GM18505 (cell line): Measurements from ENCODE around the gene BCL2L11.

Source experiments
- ATAC-seq: cut with Tn5 transposase; IDR thresholded peaks from one replicate; pipeline ENCODE4 v1.9.1; 2021; ENCODE audit not compliant: unreplicated experiment
- POLR2A ChIP-seq: IDR thresholded peaks from 4 replicates; pipeline ENCODE4 v1.6.1; 2011; ENCODE audit warnings: borderline replicate concordance; ENCODE audit not compliant: insufficient read depth, insufficient read length; ENCODE audit errors: extremely low read depth

The BCL2L11 gene

GRCh38 chr2:111205774-111206173 lies 85.1 kb downstream of the BCL2L11 start:
- TF ChIP-seq POLR2A, result no peak
- ATAC-seq, result no peak

DNA sequence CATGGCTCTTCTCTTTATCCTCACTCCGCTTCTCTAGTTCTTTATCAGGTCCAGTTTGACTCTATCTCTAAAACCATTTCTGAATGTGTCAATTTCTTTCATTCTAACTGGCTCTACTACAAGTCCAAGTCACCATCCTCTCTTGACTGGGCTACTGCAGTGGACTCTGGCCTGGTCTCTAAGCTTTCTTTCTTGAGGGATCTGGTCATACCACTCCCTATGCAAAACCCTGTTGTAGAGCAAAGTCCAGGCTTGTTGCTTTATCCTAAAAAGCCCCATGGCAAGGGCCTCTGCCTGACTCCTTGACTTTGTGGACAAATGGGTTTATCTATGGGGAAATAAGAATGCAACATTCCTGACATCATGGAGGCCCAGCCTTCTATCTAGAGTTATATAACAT lies 87.1 kb downstream of the BCL2L11 start:
- ATAC-seq, result no peak
- no peak for TF ChIP-seq POLR2A

- no peak for TF ChIP-seq POLR2A
- ATAC-seq, result peak; percentile 12
Measured at GRCh38 chr2:111208639-111209038, 87.9 kb downstream of the BCL2L11 start.

DNA sequence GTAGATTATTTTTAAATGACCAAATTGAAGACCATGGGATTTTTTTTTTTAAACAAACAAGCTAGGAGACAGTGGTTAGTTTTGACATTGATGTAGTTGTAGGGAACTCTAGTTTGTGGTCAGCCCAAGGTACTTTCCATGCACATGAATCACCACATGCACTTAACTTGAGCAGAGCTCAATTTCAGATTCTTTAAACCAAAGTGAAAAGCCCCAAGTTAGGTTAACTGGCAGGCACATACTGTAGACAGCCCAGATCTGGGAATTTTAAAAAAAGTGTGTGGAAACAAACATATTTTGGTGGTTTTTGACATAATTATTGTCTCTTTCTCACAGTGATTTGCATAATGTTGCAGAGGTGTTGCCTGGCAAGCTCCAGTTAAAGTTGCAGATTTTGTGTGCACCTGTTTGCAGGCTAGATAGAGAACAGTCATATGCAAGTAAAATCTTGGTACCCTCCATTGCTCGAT lies 88.4 kb downstream of the BCL2L11 start:
- no peak for TF ChIP-seq POLR2A
- peak; percentile 97 for ATAC-seq

GRCh38 chr2:111210036-111210435 lies 89.3 kb downstream of the BCL2L11 start:
- TF ChIP-seq POLR2A, result no peak
- ATAC-seq, result no peak

GRCh38 chr2:111213877-111214276 lies 93.2 kb downstream of the BCL2L11 start:
- no peak for ATAC-seq
- TF ChIP-seq POLR2A, result no peak

- no peak for TF ChIP-seq POLR2A
- no peak for ATAC-seq
Measured at GRCh38 chr2:111216811-111217652, 96.3 kb downstream of the BCL2L11 start.
